NCI-H2227 (cell line): ENCODE data around the gene SCN4A.
A peak's percentile ranks its signal among the peaks of the same experiment; 100 is the strongest.

Experiments used
- DNase-seq: peaks from one replicate; lab custom pipeline; 2025; ENCODE audit not compliant: unreplicated experiment; lab: John Stamatoyannopoulos, UW

Gene SCN4A

GRCh38 chr17:64002658-64003525 lies 30.2 kb upstream of the SCN4A start:
- DNase-seq: no peak

- DNase-seq: no peak
These were observed 29.2 kb upstream of the SCN4A start for GRCh38 chr17:64001763-64002529.

GRCh38 chr17:64001091-64001579 lies 28.4 kb upstream of the SCN4A start:
- no peak for DNase-seq

GRCh38 chr17:63999680-64000531 lies 27.2 kb upstream of the SCN4A start:
- DNase-seq: no peak

GRCh38 chr17:63998721-63999679 lies 26.3 kb upstream of the SCN4A start:
- no peak for DNase-seq

- peak; percentile 94 for DNase-seq
These were observed 25.5 kb upstream of the SCN4A start, which contains the start of gene PRR29 for GRCh38 chr17:63998050-63998720. PRR29 (plus strand) TSS chr17:63998351; CDS start chr17:63998365, 14 bp downstream.

- no peak for DNase-seq
These were observed 24.8 kb upstream of the SCN4A start for GRCh38 chr17:63997341-63998048.

GRCh38 chr17:63996430-63997182 lies 23.9 kb upstream of the SCN4A start:
- DNase-seq: no peak

- no peak for DNase-seq
These were observed 22.9 kb upstream of the SCN4A start for GRCh38 chr17:63995626-63996025.

- DNase-seq: no peak
These were observed 20.8 kb upstream of the SCN4A start for GRCh38 chr17:63993368-63993985.

- DNase-seq: no peak
These were observed 18.9 kb upstream of the SCN4A start for GRCh38 chr17:63991611-63992010.

GRCh38 chr17:63989622-63990345 lies 17.1 kb upstream of the SCN4A start:
- DNase-seq: no peak

GRCh38 chr17:63988741-63989621 lies 16.3 kb upstream of the SCN4A start:
- DNase-seq: peak; percentile 44

- no peak for DNase-seq
These were observed 15.4 kb upstream of the SCN4A start for GRCh38 chr17:63988127-63988478.

GRCh38 chr17:63987221-63988126 lies 14.8 kb upstream of the SCN4A start:
- DNase-seq: no peak
